GM23248 (cell line): ENCODE data around the gene RNF32. TPM values are rescaled to one million over a fixed set of nuclear protein-coding genes. Genes with fewer than 3 reads are reported as not detected.

ENCODE experiments used
- DNase-seq: peaks from one replicate; pipeline ENCODE4 v3.0.0-alpha.2; 2015
- H2AFZ ChIP-seq: fragments of 200-600 bp; sonication (generic); 2 replicates; pipeline ENCODE4 v1.6.1; 2016; ENCODE audit warnings: antibody characterized with exemption
- H3F3A ChIP-seq: fragments of 200-600 bp; sonication (generic); 2 replicates; pipeline ENCODE4 v1.6.1; 2016; ENCODE audit warnings: mild to moderate bottlenecking, antibody characterized with exemption, mixed run types; ENCODE audit not compliant: insufficient read depth
- H3K27ac ChIP-seq: fragments of 200-600 bp; sonication (generic); 2 replicates; pipeline ENCODE4 v1.5.1; 2016; ENCODE audit warnings: mild to moderate bottlenecking
- H3K27me3 ChIP-seq: fragments of 200-600 bp; sonication (generic); replicated peaks from 2 replicates; pipeline ENCODE4 v1.6.1; 2016; ENCODE audit warnings: mild to moderate bottlenecking; ENCODE audit not compliant: insufficient read depth
- H3K36me3 ChIP-seq: fragments of 200-600 bp; sonication (generic); 2 replicates; pipeline ENCODE4 v1.6.1; 2016; ENCODE audit warnings: low read depth, mild to moderate bottlenecking
- H3K4me1 ChIP-seq: fragments of 200-600 bp; sonication (generic); 2 replicates; pipeline ENCODE4 v1.6.1; 2016; ENCODE audit warnings: mild to moderate bottlenecking; ENCODE audit not compliant: insufficient read depth
- H3K4me2 ChIP-seq: fragments of 200-600 bp; sonication (generic); one replicate; pipeline ENCODE4 v1.6.1; 2016; ENCODE audit warnings: mild to moderate bottlenecking; ENCODE audit not compliant: unreplicated experiment
- H3K4me3 ChIP-seq: fragments of 200-600 bp; sonication (generic); 2 replicates; pipeline ENCODE4 v1.5.1; 2016; ENCODE audit warnings: mild to moderate bottlenecking
- H3K79me2 ChIP-seq: fragments of 200-600 bp; sonication (generic); 2 replicates; pipeline ENCODE4 v1.6.1; 2016; ENCODE audit warnings: mild to moderate bottlenecking; ENCODE audit not compliant: insufficient read depth
- H3K9ac ChIP-seq: fragments of 200-600 bp; sonication (generic); 2 replicates; pipeline ENCODE4 v1.6.1; 2016; ENCODE audit warnings: mild to moderate bottlenecking
- H3K9me2 ChIP-seq: fragments of 200-600 bp; sonication (generic); 2 replicates; pipeline ENCODE4 v1.6.1; 2016; ENCODE audit warnings: mixed run types, mild to moderate bottlenecking, moderate library complexity; ENCODE audit not compliant: insufficient read depth
- H3K9me3 ChIP-seq: fragments of 200-600 bp; sonication (generic); one replicate; pipeline ENCODE4 v1.6.1; 2017; ENCODE audit warnings: low read depth
- H4K20me1 ChIP-seq: fragments of 200-600 bp; sonication (generic); 2 replicates; pipeline ENCODE4 v1.6.0; 2016; ENCODE audit not compliant: insufficient read depth
- EZH2 ChIP-seq: fragments of 200-600 bp; sonication (generic); IDR thresholded peaks from 2 replicates; pipeline ENCODE4 v1.6.1; 2018; ENCODE audit warnings: antibody characterized with exemption, mild to moderate bottlenecking; ENCODE audit not compliant: insufficient read depth, poor library complexity, severe bottlenecking
- EZH2phosphoT487 ChIP-seq: fragments of 200-600 bp; sonication (generic); IDR thresholded peaks from 2 replicates; pipeline ENCODE4 v1.6.1; 2018; ENCODE audit warnings: antibody characterized with exemption, moderate library complexity, mild to moderate bottlenecking, low read depth; ENCODE audit not compliant: insufficient read depth
- WGBS, 2 experiments: methylation state at CpG; one replicate each; pipeline ENCODE4 v1.1.6; 2015 to 2017; ENCODE audit warnings: low lambda C conversion rate in 2 of 2, low coverage in 1 of 2; ENCODE audit errors: missing lambda C conversion rate in 2 of 2; 5-methylcytosine and 5-hydroxymethylcytosine counted together
- in situ Hi-C: fragments of 300-500 bp; cut with MboI; formaldehyde crosslinking; loops from 2 replicates; pipeline ENCODE4 v1.15.0; 2020
- polyA plus RNA-seq: library from polyadenylated mRNA; unstranded; fragments of >200 nt; fragmentation: Nextera tagmentation; extraction: Ambion mirVana; gene quantifications from 2 replicates; pipeline ENCODE4 v1.2.1, GENCODE V29; 2016
- total RNA-seq: library from RNA; depleted of rRNA; stranded (reverse); fragments of >200 nt; shearing (Covaris generic); gene quantifications from 2 replicates; pipeline ENCODE4 v1.2.3, GENCODE V29; 2014

Gene RNF32
- total and polyA plus RNA-seq, 2 experiments from 2014 or later, result 1.1 to 2.4 TPM

DNA sequence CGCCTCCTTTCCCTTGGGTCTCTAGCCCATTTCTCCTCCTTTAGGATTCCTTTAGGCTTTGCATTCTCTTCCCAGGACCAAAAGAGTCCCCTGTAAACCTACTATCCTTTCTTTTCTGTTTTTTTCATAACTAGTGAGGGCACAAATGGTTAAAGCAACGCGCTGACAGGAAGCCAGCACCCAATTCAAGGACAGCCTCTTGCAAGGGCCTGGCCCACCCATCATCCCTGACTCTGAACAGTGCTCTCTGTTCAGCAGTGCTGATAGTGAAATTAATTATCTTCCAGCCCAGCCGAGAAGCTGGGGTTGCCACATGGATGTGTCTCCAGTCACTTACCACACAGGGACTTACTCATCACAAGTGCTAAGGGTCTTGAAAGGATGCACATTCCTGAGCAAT is 38.3 kb upstream of the RNF32 start:
- Histone ChIP-seq H3K79me2 (no peaks in the 10 kb centered on the region), H3K4me1 (no peaks in the 10 kb centered on the region), H3K36me3 (no peaks in the 10 kb centered on the region), H3K27ac (no peak overlapping the region), H3K9me3 (no peaks in the 10 kb centered on the region), H3K27me3 (no peaks in the 10 kb centered on the region; the same call in 1 of the 2 replicates), H4K20me1 (no peaks in the 10 kb centered on the region), H3K9me2 (no peaks in the 10 kb centered on the region), H3F3A (no peaks in the 10 kb centered on the region), H3K4me3 (no peak overlapping the region), H3K4me2 (no peak overlapping the region), H3K9ac (no peak overlapping the region), H2AFZ (no peak overlapping the region)
- in situ Hi-C loops, result no loop called here
- WGBS, 2 experiments, result 32 to 45% methylated on average over 4 of the region's 4 CpGs
- no peak for DNase-seq
- TF ChIP-seq EZH2, result no peak
- no peak for TF ChIP-seq EZH2phosphoT487

DNA sequence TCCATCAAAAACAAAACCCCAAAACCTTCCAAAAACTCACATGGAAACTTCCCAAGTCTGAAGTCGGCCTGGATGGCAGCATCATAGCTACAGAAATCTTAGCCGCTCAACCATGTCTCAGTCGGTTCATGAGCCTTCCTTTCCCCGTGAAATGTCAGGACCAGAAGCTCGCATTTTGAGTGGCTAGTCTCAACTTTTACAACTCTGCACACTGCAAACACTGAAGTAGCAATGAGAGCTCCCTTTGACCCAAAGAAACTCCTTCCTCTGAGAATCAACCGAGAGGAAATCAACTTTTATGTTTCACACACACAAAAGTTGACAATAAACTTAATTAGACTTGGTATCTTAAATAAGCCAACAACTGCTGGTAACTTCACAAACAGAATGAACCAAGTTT is 37.6 kb upstream of the RNF32 start:
- H3K27ac ChIP-seq, result no peak overlapping the region
- TF ChIP-seq EZH2phosphoT487 (no peak), EZH2 (no peak)
- no peak for DNase-seq
- H3K9me2 ChIP-seq, result no peaks in the 10 kb centered on the region
- H3K79me2 ChIP-seq, result no peaks in the 10 kb centered on the region
- H4K20me1 ChIP-seq, result no peaks in the 10 kb centered on the region
- no peaks in the 10 kb centered on the region; the same call in 1 of the 2 replicates for H3K27me3 ChIP-seq
- H3K9me3 ChIP-seq, result no peaks in the 10 kb centered on the region
- no peaks in the 10 kb centered on the region for H3K36me3 ChIP-seq
- no peak overlapping the region for H3K9ac ChIP-seq
- no peaks in the 10 kb centered on the region for H3K4me1 ChIP-seq
- no peaks in the 10 kb centered on the region for H3F3A ChIP-seq
- no peak overlapping the region for H3K4me3 ChIP-seq
- no peak overlapping the region for H2AFZ ChIP-seq
- no peak overlapping the region for H3K4me2 ChIP-seq
- in situ Hi-C loops, result no loop called here
- WGBS, 2 experiments, result 45 to 49% methylated on average over 6 of the region's 6 CpGs

DNA sequence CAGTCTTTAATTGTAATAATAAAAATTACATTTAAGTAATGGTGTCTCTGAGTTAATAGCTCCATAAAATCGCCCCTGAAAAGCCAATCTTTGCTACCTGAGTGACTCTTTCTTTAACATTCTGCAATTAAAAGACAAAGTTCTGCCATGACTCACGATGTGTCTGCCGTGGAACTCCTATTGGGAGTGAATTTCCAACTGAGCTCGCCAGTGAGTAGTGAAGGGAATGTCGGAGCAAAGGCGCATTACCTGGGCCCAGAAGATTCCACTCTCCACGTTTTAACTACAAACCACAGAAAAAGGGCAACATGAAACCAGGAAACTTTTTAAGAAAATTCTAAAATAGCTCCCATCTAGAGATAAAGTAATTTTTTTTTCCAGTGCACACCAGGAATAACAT is 36.9 kb upstream of the RNF32 start:
- Histone ChIP-seq H3K36me3 (no peaks in the 10 kb centered on the region), H3K27ac (no peak overlapping the region), H2AFZ (no peak overlapping the region), H3K9ac (no peak overlapping the region), H3K4me3 (no peak overlapping the region), H3K27me3 (no peaks in the 10 kb centered on the region; the same call in 1 of the 2 replicates), H3K4me1 (no peaks in the 10 kb centered on the region), H3K9me2 (no peaks in the 10 kb centered on the region), H3K79me2 (no peaks in the 10 kb centered on the region), H3K4me2 (no peak overlapping the region), H3K9me3 (no peaks in the 10 kb centered on the region), H4K20me1 (no peaks in the 10 kb centered on the region), H3F3A (no peaks in the 10 kb centered on the region)
- no peak for DNase-seq
- 56 to 57% methylated on average over 7 of the region's 7 CpGs for WGBS, 2 experiments
- in situ Hi-C loops, result no loop called here
- TF ChIP-seq EZH2phosphoT487 (no peak), EZH2 (no peak)

DNA sequence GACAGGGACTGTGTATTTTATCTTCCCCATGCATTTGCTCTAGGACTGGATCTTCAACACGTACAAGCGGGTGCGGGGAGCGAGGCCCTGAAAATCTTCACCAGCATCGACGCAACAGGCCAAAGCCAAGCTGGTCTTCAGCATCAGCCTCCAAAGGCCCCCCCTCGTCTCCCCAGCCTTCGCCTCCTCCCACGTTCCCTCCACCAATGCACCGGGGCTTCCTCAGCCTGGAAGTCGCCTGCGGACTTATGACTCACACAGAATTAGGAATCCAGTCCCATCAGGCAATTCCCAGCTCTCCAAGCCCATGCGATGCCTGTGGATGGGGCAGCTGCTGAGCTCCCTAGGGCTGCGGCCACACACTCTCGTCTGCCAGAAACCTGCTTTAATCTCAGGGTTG is 36.3 kb upstream of the RNF32 start:
- Histone ChIP-seq H3K27ac (no peak overlapping the region), H3K36me3 (no peaks in the 10 kb centered on the region), H3K4me2 (no peak overlapping the region), H3F3A (no peaks in the 10 kb centered on the region), H3K79me2 (no peaks in the 10 kb centered on the region), H3K9me2 (no peaks in the 10 kb centered on the region), H3K9ac (no peak overlapping the region), H3K9me3 (no peaks in the 10 kb centered on the region), H3K4me3 (no peak overlapping the region), H4K20me1 (no peaks in the 10 kb centered on the region), H3K27me3 (no peaks in the 10 kb centered on the region; the same call in 1 of the 2 replicates), H2AFZ (no peak overlapping the region), H3K4me1 (no peaks in the 10 kb centered on the region)
- DNase-seq, result peak; percentile 12
- TF ChIP-seq EZH2, result no peak
- no peak for TF ChIP-seq EZH2phosphoT487
- in situ Hi-C loops, result no loop called here
- 66 to 67% methylated on average over 15 of the region's 15 CpGs for WGBS, 2 experiments
